Measurements from ENCODE around the gene TBC1D1.

- TF ChIP-seq CTCF (IDR thresholded peaks at IDR 0.05) (no peak), POLR2A (IDR thresholded peaks at IDR 0.05) (no peak)
Observed at GRCh38 chr4:37956941-37957340, 66.1 kb downstream of the TBC1D1 start.

Measured in transverse colon (tissue), 3 donors.